GM18907 (cell line): ENCODE results near the gene GMPS.
"Not testable (repeated sequence)": the region's sequence is repeated elsewhere in the genome, so short reads cannot be mapped to it uniquely, and the experiment has no call there.

ENCODE experiments used
- ATAC-seq: cut with Tn5 transposase; IDR thresholded peaks from one replicate; pipeline ENCODE4 v1.9.1; 2021; ENCODE audit warnings: mild to moderate bottlenecking, moderate library complexity; ENCODE audit not compliant: unreplicated experiment

GMPS gene

DNA sequence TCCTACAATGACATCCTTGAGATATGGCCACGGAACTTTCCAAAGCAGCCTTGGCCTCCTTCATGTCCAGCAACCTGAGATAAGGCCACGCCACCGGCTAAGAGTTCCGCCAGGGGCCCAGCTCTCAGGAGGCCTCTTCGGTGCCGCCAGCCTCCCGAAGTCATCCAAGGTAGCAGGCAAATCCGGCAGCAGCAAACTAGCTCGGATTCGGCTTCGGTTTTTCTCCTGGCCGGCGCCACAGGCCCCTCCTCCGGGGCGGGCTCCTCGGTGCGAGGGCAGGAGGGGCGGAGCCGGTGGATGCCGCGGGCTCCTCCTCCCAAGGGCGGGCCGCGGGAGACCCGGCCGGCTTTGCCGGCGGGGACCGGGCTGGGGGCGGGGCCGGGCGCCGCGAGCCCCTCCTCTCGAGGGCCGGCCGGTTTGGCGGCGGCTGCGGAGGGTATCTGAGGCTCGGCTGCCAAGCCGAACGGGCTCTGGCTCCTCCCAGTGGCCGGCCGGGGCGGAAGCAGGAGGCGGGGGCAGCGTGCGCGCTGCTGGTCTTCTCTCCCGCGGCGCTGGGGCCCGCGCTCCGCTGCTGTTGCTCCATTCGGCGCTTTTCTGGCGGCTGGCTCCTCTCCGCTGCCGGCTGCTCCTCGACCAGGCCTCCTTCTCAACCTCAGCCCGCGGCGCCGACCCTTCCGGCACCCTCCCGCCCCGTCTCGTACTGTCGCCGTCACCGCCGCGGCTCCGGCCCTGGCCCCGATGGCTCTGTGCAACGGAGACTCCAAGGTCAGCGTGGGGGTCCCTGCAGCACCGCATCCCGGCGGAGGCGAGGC, at the start of gene GMPS:
TSS of gene GMPS (plus strand) at position 518 of the 812 bp plus-strand sequence. CDS start at position 739, 221 bp downstream.
- ATAC-seq, result peak; percentile 94

DNA sequence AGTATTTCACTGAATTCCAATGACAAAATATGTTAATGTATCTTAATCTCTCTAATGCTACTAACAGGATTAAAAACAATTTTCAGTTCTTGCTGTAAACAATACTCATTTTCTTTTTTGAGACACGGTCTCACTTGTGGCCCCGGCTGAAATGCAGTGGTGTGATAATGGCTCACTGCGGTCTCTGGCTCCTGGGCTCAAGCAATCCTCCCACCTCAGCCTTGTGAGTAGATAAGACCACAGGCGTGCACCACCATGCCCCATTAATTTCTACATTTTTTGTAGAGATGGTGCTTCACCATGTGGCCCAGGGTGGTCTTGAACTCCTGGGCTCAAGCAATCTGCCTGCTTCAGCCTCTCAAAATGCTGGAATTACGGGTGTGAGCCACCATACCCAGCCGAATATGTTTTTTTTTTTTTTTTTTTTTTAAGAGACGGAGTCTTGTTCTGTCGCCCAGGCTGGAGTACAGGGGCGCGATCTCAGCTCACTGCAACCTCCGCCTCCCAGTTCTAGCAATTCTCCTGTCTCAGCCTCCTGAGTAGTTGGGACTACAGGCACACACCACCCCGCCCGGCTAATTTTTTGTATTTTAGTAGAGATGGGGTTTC, 41.9 kb upstream of the GMPS start:
- ATAC-seq, result not testable (repeated sequence)

DNA sequence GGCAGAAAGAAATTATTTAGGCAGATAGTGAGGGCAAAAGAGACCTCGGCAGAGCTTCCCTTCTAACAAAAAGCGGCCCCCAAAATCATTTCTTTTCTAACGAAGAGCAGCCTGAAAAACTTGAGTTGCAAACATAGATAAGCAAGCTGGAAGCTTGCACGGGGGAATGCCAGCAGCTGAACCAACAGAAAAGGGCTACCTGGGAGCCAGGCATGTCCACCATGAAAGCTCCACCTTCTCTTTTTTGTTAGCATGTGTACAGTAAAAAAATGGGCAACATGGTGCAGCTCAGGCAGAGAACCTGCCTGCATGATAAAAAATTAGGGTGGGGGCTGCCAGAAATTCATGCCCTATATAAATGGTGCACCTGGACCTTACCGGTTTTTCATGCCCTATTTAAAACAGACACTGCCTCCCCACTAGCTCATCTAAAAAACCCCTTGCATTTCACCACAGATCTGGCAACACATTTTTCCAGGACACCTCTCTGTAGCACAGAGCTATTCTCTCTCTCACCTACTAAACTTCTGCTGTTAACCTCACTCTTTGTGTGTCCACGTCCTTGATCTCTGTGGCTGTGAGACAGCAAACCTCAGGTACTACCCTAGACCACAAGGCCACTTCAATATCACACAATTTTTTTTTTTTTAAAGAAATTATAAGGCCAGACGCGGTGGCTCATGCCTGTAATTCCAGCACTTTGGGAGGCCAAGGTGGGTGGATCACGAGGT, 34.9 kb upstream of the GMPS start:
- ATAC-seq, result no peak

DNA sequence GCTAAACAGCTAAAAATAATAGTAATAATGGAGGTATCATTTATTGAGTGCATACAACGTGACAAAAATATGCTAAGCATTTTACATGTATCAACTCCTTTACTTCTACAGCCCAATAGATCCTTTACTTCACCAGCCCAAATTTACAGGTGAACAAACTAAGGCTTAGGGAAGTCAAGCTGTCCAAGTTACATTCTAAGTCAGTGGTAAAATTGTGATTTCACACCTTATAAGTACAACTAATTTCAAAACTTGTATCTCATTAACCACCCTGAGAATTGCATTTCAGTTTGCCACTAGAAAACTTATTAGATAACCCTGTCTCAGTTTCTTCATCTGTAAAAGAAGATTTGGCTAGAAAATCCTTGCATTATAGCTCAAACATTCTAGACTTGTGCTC, 26.9 kb upstream of the GMPS start:
- no peak for ATAC-seq

DNA sequence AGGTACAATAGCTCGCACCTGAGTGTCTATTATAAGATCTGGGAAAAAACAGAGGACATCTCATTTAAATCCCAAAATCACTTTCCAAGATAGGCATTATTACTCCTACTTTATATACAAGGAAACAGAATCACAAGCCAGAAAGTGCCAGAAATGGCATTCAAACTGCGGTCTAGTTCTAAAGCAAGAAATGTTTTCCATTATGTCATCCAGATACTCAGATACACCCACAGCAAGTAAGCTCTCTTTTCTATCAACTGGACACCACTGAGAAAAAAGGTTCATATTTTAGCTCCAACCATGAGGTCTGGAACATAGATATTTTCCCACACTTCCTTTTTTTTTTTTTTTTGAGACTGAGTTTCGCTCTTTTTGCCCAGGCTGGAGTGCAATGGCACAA, 24.3 kb upstream of the GMPS start:
- no peak for ATAC-seq

DNA sequence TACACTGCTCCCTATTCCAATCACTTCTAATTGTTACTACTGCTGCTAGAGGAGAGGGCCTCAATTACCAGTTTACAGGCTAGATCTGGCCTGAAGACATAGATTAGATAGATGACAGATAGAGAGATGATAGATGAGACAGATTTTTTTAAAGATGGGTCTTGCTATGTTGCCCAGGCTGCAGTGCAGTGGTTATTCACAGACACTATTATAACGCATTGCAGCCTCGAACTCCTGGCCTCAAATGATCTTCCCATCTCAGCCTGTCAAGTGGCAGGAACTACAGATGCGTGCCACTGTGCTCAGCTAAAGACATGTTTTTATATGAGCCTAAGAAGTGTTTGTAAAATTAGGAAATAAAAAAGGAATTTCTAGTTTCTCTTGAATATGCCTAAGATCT, 22.5 kb upstream of the GMPS start:
- no peak for ATAC-seq

DNA sequence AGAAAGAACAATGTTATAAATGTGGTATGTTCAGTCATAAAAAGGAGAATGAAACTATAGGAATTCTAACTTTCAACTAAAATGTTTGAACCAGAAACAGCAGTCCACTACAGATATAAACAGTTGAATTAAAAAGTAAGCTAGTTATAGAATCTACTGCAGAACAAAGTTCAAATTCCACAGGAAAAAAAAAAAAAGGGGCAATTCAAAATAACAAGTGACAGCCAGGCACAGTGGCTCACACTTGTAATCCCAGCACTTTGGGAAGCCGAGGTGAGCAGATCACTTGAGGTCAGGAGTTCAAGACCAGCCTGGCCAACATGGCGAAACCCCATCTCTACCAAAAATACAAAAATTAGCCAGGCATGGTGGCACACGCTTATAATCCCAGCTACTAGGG, 21.0 kb upstream of the GMPS start:
- not testable (repeated sequence) for ATAC-seq

DNA sequence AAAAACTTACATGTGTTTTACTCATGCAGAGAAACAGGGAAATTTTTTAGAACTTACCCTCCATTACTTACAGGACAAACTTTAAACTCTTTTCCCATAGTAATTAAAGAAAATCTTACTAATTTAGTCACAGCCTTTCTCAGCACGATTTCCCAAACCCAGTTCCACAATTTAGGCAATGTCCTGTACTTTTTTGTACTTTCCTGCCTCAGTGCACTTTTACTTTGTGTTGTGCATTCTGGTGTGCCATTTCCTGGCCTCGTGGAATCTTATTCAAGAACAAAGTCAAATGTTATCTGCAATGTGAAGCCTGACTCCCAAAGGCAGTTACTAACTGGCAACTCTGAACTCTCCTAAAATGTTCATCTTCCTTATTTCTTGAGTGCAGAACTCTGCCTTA, 18.1 kb upstream of the GMPS start:
- ATAC-seq, result no peak

DNA sequence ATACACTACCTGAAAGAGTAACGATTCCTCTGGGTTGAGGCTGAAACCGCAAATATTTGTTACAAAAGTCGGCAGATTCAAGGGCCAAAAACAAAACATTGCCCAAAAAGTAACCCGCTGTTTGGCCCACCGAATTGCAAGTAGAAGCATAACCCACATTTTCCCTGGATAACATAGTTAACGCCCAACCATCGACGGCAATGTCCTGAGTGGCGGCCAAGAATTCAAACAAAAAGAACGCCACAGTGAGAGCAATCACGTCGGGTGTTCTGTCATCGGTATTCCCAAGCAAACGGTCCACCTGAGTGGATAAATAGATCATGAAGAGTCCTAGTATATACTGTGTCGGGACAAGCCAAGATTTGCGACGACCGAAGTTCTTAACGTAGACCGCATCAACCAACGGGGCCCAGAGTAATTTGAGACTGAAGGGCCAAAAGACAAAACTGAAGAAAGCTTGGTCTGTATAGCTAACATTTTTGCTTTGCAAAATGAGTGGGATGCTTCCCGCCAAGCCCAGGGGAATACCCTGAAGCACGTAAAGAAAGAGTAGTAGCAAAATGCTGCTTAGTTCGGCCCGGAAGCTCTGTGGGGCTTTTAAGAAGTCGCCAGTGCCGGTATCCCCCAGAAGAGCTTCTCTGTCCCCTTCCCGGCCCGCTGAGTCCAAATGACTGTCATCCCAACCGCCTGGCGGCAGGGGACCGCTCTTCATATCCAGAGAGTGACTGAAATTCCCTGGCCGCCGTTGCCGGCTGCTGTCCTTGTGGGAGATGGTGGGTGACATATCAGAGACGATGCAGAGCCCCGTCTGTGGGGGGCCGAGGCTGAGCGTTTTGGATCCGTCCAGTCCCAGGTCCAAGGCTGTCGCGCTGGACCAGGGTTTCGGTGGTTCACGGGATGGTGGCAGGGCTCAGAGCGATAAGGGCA, 17.0 kb upstream of the GMPS start:
- peak; percentile 2 for ATAC-seq

DNA sequence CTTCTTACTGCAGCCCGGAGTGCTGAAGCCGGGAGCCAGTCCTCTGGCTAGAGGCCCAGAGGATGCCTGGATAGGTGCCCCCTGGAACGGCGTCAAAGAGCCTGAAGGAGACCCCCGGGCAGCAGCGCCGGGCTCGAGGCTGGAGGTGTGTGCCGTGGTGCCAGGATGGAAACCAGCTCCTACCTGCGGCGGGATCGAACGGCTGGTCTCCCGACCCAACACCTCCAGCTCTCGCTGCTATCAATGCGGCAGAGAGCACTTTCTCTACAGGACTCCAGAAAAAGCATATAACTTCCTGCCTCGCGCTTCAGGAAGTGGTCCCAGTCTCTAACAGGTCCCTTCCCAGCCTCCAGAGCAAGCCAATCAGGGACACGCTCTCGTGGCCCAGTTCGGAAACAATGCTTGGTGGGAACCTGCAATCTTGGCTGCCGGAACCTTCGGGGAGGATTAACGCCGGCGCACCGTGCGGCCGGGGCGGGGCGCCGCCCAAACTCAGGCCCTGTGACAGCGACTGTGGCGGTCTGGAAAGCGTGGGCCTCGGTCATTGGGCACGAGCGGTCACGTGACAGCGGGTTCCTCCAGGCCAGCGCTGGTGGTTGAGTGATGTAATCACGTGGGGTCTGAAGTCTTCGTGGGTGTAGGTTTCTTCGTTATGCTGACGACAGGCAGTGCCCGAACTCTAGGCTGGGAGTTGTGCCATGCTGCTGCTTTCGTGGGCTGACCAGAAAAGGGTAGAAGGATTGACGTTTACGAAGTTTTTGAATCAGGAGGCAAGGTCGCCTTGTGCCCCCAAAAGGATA, 16.1 kb upstream of the GMPS start, which contains the start of gene SLC33A1:
TSS of gene SLC33A1 (minus strand) at position 287 of the 800 bp plus-strand sequence. CDS start 430 bp downstream, outside the sequence.
- ATAC-seq, result peak; percentile 96

DNA sequence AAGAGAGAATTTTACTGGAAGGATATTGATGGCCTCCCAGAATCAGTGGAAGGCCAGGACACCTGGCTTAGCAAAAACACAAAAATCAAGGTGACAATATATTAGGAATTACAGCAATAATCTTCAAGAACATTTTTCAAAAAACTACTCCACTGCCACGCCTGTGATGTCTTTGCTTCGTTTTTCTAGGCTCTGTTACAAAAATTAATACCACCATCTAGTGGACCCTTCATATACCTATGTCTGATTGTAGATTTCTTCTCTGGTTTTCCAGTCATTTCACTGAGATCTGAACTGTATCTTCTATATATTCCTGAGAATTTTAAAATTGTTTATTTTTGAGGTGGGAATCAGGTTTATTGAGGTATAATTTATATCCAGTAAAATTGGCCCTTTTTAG, 10.6 kb upstream of the GMPS start:
- peak; percentile 61 for ATAC-seq

DNA sequence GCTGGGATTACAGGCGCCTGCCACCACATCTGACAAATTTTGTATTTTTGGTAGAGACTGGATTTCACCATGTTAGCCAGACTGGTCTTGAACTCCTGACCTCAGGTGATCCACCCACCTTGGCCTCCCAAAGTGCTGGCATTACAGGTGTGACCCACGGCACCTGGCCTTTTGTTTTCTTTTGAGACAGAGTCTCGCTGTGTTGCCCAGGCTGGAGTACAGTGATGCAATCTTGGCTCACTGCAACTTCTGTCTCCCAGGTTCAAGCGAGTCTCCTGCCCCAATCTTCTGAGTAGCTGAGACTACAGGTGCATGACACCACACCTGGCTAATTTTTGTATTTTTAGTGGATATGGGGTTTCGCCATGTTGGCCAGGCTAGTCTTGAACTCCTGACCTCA, 10.0 kb upstream of the GMPS start:
- not testable (repeated sequence) for ATAC-seq

DNA sequence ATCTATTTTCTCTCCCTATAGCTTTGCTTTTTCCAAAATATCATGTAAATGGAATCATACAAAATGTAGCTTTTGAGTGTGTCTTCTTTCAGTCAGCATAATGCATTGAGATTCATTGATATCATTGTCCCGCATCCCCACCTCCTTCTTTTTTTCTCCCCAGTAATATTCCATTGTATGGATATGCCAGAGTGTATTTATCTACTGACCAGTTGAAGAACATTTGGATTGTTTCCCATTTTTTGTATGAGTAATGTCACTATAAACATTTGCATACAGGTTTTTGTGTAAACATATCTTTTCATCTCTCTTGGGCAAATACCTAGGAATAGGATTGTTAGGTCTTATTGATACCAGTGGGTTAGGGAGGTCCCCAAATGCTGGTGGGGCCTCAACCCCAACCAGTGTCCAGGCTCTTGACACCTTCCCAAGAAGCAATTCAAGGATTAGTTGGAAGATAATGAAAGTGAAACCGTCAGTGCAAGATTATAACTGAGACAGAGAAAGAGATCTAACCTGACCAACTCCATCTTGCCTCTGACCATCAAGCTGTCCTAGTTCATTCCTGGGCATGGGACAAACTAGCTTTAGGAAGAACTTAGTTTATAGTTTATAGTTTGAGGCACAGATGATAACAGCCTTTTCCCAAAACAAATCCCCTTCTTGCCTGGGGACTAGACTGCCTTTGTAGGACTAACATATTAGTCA, 8.8 kb upstream of the GMPS start:
- no peak for ATAC-seq

DNA sequence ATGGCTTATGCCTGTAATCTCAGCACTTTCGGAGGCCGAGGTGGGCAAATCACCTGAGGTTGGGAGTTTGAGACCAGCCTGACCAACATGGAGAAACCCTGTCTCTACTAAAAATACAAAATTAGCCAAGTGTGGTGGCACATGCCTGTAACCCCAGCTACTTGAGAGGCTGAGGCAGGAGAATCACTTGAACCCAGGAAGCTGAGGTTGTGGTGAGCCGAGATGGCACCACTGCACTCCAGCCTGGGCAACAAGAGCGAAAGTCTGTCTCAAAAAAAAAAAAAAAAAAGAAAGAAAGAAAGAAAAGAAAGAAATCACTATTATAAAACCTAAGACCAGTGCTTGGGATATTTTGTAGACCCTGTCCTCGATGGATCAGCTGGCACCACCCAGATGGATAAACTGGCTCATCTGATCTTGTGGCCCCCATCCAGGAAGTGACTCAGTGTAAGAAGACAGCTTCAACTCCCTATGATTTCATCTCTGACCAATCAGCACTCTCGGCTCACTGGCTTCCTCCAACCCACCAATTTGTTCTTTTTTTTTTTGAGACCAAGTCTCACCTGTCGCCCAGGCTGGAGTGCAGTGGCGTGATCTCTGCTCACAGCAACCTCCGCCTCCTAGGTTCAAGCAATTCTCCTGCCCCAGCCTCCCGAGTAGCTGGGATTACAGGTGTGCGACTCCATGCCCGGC, 8.0 kb upstream of the GMPS start:
- not testable (repeated sequence) for ATAC-seq

DNA sequence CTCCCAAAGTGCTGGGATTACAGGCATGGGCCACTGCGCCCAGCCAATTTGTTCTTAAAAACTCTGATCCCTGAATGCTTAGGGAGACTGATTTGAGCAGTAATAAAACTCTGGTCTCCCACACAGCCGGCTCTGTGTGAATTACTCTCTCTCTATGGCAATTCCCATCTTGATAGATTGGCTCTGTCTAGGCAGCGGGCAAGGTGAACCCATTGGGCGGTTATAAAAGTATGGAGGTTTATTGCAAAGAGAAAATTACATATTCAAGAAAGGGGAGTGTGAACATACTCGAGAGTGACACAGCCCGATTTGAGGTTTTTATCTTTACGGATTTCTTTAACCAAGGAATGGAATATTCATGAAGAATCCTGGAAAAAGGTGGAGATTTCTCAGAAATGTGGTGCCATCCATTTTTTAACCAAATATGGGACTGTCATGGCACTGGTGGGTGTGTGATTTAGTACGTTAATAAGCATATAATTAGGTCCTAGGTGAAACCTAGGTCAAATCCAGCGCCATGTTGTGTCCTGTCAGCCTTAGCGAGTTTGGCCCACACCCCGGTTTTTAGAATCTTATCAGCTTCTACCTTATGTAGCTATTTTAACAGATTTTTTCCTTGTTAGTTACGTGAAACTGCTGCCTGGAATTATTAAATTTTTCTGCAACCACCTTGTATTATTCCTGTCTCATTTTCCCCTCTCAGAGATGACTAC, 7.2 kb upstream of the GMPS start:
- no peak for ATAC-seq

DNA sequence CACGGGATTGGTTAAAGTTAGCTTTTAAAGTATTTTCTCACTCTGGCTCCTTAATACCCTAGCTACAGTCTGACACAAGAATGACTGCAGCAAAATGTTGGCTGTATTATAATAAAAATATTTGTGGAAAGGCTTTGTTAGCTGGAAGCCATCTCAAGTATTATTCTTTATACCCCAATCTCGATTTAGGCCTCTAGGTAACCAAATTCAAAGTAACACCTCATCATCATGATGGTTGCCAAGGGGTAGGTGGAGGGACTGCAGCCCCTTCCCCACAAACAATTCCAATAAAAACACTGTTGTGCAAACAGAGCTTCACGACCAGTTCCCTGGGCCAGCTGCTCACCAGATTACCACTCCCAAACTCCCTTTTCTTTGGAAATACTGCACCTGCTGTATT, 759 bp upstream of the GMPS start:
- ATAC-seq, result no peak

DNA sequence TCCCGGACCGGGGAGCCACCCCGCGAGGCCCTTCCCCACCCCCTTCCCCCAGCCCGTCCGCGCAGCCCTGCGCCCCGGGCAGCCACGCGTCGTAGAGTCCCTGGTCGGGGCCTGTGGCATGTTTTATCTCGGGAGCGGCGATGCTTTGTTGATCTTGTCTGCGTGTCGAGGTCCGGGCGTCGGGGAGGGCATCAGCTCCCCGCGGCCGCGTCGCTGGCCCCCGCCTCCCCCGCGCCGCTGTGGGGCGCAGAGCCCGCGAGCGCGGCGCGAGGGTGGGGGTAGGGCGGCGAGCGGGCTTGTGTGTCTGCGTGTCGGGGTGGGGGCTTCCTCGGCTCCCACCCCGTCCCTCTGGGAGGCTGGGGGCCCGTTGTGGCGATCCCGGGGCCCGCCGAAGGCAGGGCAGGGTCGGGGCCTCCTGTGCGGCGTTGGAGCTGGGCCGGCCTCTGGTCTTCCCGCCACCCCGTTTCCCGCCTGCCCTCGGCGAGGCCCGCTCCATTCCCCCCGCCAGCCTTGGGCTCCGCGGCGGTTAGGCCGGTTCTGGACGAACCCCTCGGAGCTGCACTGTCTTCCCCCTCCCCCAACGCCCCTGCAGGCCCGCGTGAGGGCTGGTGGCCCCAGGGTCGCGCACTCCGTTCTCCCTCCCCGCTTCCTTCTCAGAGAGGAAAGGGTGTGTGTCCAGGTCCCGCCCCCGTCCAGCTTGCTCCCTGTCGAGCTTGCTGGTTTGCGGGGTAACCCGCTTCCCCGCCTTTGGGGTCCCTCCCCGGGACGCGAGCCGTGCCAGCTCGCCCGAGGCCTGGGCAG, 695 bp downstream of the GMPS start:
- ATAC-seq, result peak; percentile 39
